GM12874 (cell line): ENCODE data around the gene EIF4E1B.
A peak's percentile ranks its signal among the peaks of the same experiment; 100 is the strongest.

Experiments used
- CTCF ChIP-seq: IDR thresholded peaks from 2 replicates; pipeline ENCODE4 v1.5.1; 2011; ENCODE audit warnings: low read depth, mild to moderate bottlenecking, control low read depth, low read length, moderate library complexity; ENCODE audit not compliant: insufficient read depth

The EIF4E1B gene

GRCh38 chr5:176629853-176630680 lies at the start of gene EIF4E1B, which contains the start of gene SNCB:
TSS of gene EIF4E1B (plus strand) at chr5:176630675. CDS start at chr5:176642788, 12,113 bp downstream.
TSS of gene SNCB (minus strand) at chr5:176630534. CDS start at chr5:176629654, 880 bp downstream.
- TF ChIP-seq CTCF: 0 out of 2 replicates have a peak, but pooled peaks have one; percentile 3

GRCh38 chr5:176581361-176581760 lies 49.1 kb upstream of the EIF4E1B start:
- TF ChIP-seq CTCF: no peak

GRCh38 chr5:176583076-176583475 lies 47.4 kb upstream of the EIF4E1B start:
- TF ChIP-seq CTCF: no peak

- TF ChIP-seq CTCF: no peak
Observed at GRCh38 chr5:176587398-176587797, 43.1 kb upstream of the EIF4E1B start.

GRCh38 chr5:176588297-176588696 lies 42.2 kb upstream of the EIF4E1B start:
- no peak for TF ChIP-seq CTCF

GRCh38 chr5:176589039-176589769 lies 41.3 kb upstream of the EIF4E1B start:
- TF ChIP-seq CTCF: no peak

GRCh38 chr5:176590035-176590717 lies 40.3 kb upstream of the EIF4E1B start:
- TF ChIP-seq CTCF: no peak
